Stomach (tissue), 9 donors: Measurements from ENCODE around the gene CHTF18. TPM values are rescaled to one million over a fixed set of nuclear protein-coding genes. Genes with fewer than 3 reads are reported as not detected.
"Not testable (repeated sequence)": the region's sequence is repeated elsewhere in the genome, so short reads cannot be mapped to it uniquely, and the experiment has no call there.

ENCODE experiments used
- DNase-seq, 2 donors: peaks; one replicate each; pipeline versions ENCODE4 v3.0.0 to v3.0.0-alpha.2; 2013 to 2019
- H3K27ac ChIP-seq, 5 donors: fragments of 200-600 bp in 4 of 5; sonication (generic) in 4 of 5; one replicate each; pipeline ENCODE4 v1.5.1; 2013 to 2019; ENCODE audit warnings: mild to moderate bottlenecking in 1 of 5, moderate library complexity in 1 of 5
- H3K27me3 ChIP-seq, 3 donors: fragments of 200-600 bp; sonication (generic); one replicate each; pipeline ENCODE4 v1.5.1; 2017 to 2019; ENCODE audit warnings: mixed run types in 1 of 3
- H3K36me3 ChIP-seq, 4 donors: fragments of 200-600 bp; sonication (generic); 1 replicate in 3 of 4; 2 replicates in 1 of 4; pipeline ENCODE4 v1.5.1; 2016 to 2019
- H3K4me1 ChIP-seq, 4 donors: fragments of 200-600 bp; sonication (generic); one replicate each; pipeline ENCODE4 v1.5.1; 2016 to 2019
- H3K4me3 ChIP-seq, 4 donors: fragments of 200-600 bp; sonication (generic) in 3 of 4; one replicate each; pipeline ENCODE4 v1.5.1; 2016 to 2019; ENCODE audit warnings: mild to moderate bottlenecking in 1 of 4
- H3K9me3 ChIP-seq, 4 donors: fragments of 200-600 bp; sonication (generic); one replicate each; pipeline ENCODE4 v1.5.1; 2016 to 2019
- EP300 ChIP-seq: sonication (generic); formaldehyde crosslinking; IDR thresholded peaks from one replicate; pipeline ENCODE4 v1.6.1; 2017; ENCODE audit warnings: antibody characterized with exemption
- POLR2A ChIP-seq, 4 donors: fragments of 450-650 bp; IDR thresholded peaks; one replicate each; pipeline ENCODE4 v1.6.1; 2016; ENCODE audit warnings: antibody characterized with exemption in 4 of 4, control low read depth in 2 of 4, mild to moderate bottlenecking in 1 of 4, moderate library complexity in 1 of 4
- POLR2AphosphoS5 ChIP-seq, 3 donors: sonication (generic); formaldehyde crosslinking; IDR thresholded peaks; one replicate each; pipeline ENCODE4 v1.6.1; 2016; ENCODE audit warnings: antibody characterized with exemption in 3 of 3
- WGBS, 5 donors: extraction: QIAGEN DNeasy Blood & Tissue Kit in 3 of 5; methylation state at CpG; one replicate each; pipeline versions ENCODE4 v1.1.5 to v1.1.7; 2013 to 2018; 5-methylcytosine and 5-hydroxymethylcytosine counted together
- intact Hi-C: fragments of 100-400 bp; cut with DNase I; formaldehyde crosslinking; loops from one replicate; pipeline ENCODE4 v1.15.1; 2023; ENCODE audit warnings: low total_unique reads
- polyA plus RNA-seq, 3 donors: library from polyadenylated mRNA; stranded (reverse); fragments of 200-250 nt; gene quantifications; one replicate each; pipeline ENCODE4 v1.2.3, GENCODE V29; 2013
- total RNA-seq, 5 donors: library from RNA; depleted of rRNA; stranded (reverse); fragments of >200 nt; gene quantifications; one replicate each; pipeline versions ENCODE4 v1.1.0 to v1.2.3, GENCODE V29; 2014 to 2016
- TF ChIP-seq, protein P1 (sequence below), 7 experiments: fragments of 450-650 bp in 4 of 7; fragments of 200-600 bp in 3 of 7; sonication (generic) in 3 of 7; IDR thresholded peaks; one replicate each; pipeline ENCODE4 v1.5.1; 2016 to 2019; ENCODE audit warnings: antibody characterized with exemption in 7 of 7, control low read depth in 2 of 7, mild to moderate bottlenecking in 1 of 7
- donor health status: healthy with polysubstance abuse.
- donor health status: Bipolar disorder and iron deficiency.
- donor health status: healthy.

Gene CHTF18
- total and polyA plus RNA-seq, 8 donors, result 2.9 to 143 (median 21.5) TPM

DNA sequence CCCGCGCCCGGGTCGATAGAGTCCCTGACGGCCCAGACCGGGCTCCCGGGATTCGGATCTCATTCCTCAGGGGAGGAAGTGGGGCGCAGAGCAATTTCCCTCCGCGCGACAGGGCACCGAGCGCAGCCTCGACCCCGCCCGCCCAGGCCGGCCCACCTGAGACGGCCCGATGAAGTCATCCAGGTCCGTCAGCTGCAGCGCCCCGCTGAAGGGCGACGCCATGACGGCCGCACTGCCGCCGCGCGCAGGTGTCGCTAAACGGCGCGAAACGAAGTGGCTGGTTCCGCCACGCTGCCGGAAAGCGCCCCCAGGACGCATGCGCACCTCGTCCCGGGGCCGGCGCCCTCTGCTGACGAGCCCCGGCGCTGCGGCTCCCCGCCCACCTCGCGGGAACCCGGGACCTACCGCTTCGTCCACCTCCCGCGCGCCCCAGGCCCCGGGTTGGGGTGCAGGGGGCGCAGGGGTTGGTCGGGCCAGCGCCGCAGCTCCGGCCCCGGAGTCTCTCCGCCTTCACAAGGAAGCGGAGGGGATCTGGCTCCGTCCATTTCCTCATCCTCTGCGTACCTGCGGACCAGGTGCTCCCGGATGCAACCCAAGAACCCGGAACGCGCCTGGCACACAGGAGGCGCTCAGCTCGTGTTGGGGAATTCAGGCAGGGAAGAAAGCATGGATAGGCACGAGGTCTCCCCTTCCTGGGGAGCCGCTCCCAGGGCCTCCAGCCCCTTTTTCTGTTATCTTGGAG is 47.5 kb upstream of the CHTF18 start, which contains the start of gene CIAO3:
TSS of gene CIAO3 (minus strand) at position 234 of the 742 bp plus-strand sequence. CDS start at position 222, 12 bp downstream.
- TF ChIP-seq EP300, result no peak
- TF ChIP-seq POLR2A (IDR thresholded peaks at IDR 0.05), result peak in 1 of 4 donors; percentile 26
- TF ChIP-seq, protein P1, sequence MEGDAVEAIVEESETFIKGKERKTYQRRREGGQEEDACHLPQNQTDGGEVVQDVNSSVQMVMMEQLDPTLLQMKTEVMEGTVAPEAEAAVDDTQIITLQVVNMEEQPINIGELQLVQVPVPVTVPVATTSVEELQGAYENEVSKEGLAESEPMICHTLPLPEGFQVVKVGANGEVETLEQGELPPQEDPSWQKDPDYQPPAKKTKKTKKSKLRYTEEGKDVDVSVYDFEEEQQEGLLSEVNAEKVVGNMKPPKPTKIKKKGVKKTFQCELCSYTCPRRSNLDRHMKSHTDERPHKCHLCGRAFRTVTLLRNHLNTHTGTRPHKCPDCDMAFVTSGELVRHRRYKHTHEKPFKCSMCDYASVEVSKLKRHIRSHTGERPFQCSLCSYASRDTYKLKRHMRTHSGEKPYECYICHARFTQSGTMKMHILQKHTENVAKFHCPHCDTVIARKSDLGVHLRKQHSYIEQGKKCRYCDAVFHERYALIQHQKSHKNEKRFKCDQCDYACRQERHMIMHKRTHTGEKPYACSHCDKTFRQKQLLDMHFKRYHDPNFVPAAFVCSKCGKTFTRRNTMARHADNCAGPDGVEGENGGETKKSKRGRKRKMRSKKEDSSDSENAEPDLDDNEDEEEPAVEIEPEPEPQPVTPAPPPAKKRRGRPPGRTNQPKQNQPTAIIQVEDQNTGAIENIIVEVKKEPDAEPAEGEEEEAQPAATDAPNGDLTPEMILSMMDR (IDR thresholded peaks at IDR 0.05), result peak in 5 of 7 experiments; percentile 88 to 97 (median 94)
- peak; percentile 99 for TF ChIP-seq POLR2AphosphoS5 (IDR thresholded peaks at IDR 0.05)
- 0 to 1% (median 1%) methylated on average over 28 to 79 of the region's 79 CpGs for WGBS, 5 donors
- Histone ChIP-seq H3K27ac (peak within 1 kb of the TSS; percentile 81 to 90 (median 85)), H3K36me3 (peaks cover 21 to 35% (median 29%) of the 10 kb centered on the region in 4 donors), H3K9me3 (no peaks in the 10 kb centered on the region), H3K27me3 (peaks cover 0 to 33% (median 0%) of the 10 kb centered on the region in 3 donors), H3K4me1 (peaks cover 10 to 28% (median 20%) of the 10 kb centered on the region in 4 donors), H3K4me3 (peak within 1 kb of the TSS; percentile 77 to 97 (median 92))
- intact Hi-C loops, result no loop called here
- DNase-seq, result peak; percentile 91 to 96

DNA sequence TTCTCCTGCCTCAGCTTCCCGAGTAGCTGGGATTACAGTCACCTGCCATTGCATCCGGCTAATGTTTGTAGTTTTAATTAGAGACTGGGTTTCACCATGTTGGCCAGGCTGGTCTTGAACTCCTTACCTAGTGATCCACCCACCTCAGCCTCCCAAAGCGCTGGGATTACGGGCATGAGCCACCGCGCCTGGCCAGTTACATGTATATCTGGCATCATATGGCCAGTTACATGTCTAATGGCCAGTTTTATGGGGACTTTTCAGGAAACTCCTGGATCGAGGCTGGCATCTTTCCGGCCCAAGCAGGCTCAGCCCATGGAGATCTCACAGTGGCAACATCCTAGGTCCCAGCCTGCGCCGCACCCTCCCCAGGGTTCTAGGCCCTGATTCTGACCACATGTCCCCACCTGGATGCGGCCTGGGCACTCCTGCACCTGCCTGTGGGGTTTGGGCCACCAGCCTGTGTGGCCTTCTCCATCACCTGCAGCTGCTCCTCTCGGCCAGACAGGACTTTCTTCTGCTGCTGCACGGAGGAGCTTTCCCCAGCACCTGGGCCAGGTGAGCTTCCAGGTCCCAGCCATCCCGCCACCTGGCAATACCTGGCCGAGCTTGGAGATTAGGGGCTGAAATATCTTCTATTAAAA is 46.3 kb upstream of the CHTF18 start:
- H3K36me3 ChIP-seq, result peaks cover 10 to 23% (median 18%) of the 10 kb centered on the region in 4 donors
- H3K27ac ChIP-seq, result no peak overlapping the region
- H3K4me3 ChIP-seq, result no peak overlapping the region
- TF ChIP-seq POLR2A (IDR thresholded peaks at IDR 0.05), result no peak
- TF ChIP-seq, protein P1 (IDR thresholded peaks at IDR 0.05), result no peak
- TF ChIP-seq POLR2AphosphoS5 (IDR thresholded peaks at IDR 0.05), result no peak
- TF ChIP-seq EP300, result no peak
- DNase-seq, result no peak
- H3K27me3 ChIP-seq, result peaks cover 0 to 33% (median 0%) of the 10 kb centered on the region in 3 donors
- H3K4me1 ChIP-seq, result peaks cover 10 to 28% (median 20%) of the 10 kb centered on the region in 4 donors
- 83 to 92% (median 90%) methylated on average over 12 to 15 of the region's 15 CpGs for WGBS, 5 donors
- no peaks in the 10 kb centered on the region for H3K9me3 ChIP-seq
- intact Hi-C loops, result no loop called here

DNA sequence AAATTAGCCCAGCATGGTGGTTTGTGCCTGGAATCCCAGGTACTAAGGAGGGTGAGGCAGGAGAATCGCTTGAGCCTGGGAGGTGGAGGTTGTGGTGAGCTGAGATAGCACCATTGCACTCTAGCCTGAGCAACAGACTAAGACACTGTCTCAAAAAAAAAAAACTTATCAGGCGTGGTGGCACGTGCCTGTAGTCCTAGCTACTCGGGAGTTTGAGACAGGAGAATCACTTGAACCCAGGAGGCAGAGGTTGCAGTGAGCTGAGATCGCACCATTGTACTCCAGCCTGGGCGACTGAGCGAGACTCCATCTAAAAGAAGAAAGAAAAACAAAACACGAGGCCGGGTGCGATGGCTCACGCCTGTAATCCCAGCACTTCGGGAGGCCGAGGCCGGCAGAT is 45.5 kb upstream of the CHTF18 start:
- H3K9me3 ChIP-seq, intact Hi-C loops, DNase-seq, H3K27ac ChIP-seq, H3K4me3 ChIP-seq: not testable (repeated sequence)
- Histone ChIP-seq H3K36me3 (peaks cover 2 to 15% (median 10%) of the 10 kb centered on the region in 4 donors), H3K27me3 (peaks cover 0 to 33% (median 0%) of the 10 kb centered on the region in 3 donors), H3K4me1 (peaks cover 10 to 24% (median 20%) of the 10 kb centered on the region in 4 donors)
- WGBS, 5 donors, result 80 to 88% (median 85%) methylated on average over 14 of the region's 14 CpGs

DNA sequence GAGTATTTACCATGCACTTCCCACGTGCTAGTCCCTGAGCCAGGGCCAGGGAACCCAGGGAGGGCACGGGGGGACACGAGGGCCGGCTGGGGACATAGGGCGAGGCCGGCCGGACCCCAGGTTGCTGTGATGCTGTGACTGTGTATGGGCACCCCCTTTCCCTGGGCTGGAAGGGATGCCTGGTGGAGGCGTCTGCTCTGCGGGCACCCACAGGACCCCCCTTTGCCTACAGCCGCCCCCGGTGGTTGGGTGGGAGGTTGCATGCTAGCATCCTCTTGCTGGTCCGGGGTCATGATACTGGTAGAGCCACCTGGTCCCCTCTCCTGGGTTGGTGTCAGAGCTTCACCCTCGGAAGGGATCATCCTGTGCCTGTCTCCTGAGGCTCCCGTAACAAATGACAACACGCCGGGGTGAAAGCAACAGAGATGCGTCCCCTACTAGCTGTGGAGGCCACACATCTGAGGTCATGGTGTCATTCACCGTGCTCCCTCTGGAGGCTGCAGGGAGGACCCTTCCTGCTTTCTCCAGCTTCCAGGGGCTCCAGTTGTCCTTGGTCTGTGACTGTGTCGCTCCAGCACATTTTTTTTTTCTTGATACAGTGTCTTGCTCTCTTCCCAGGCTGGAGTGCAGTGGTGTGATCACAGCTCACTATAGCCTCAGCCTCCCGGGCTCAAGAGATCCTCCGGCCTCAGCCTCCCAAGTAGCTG is 44.5 kb upstream of the CHTF18 start:
- Histone ChIP-seq H3K9me3 (no peaks in the 10 kb centered on the region), H3K27me3 (peaks cover 0 to 33% (median 0%) of the 10 kb centered on the region in 3 donors), H3K4me3 (no peak overlapping the region), H3K36me3 (peaks cover 0 to 6% (median 1%) of the 10 kb centered on the region in 4 donors), H3K27ac (no peak overlapping the region), H3K4me1 (peaks cover 10 to 23% (median 20%) of the 10 kb centered on the region in 4 donors)
- intact Hi-C loops, result no loop called here
- TF ChIP-seq POLR2A (IDR thresholded peaks at IDR 0.05) (no peak), POLR2AphosphoS5 (IDR thresholded peaks at IDR 0.05) (no peak), EP300 (no peak)
- TF ChIP-seq, protein P1 (IDR thresholded peaks at IDR 0.05), result no peak
- 75 to 82% (median 79%) methylated on average over 12 to 21 of the region's 21 CpGs for WGBS, 5 donors
- no peak for DNase-seq
